NCI-H1417 treated with DMSO at 0.1 percent for 48 hours (cell line): ENCODE data around the gene AMDHD1.

Source experiments
- DNase-seq: peaks from one replicate; lab custom pipeline; 2025; lab: John Stamatoyannopoulos, UW

The AMDHD1 gene

DNA sequence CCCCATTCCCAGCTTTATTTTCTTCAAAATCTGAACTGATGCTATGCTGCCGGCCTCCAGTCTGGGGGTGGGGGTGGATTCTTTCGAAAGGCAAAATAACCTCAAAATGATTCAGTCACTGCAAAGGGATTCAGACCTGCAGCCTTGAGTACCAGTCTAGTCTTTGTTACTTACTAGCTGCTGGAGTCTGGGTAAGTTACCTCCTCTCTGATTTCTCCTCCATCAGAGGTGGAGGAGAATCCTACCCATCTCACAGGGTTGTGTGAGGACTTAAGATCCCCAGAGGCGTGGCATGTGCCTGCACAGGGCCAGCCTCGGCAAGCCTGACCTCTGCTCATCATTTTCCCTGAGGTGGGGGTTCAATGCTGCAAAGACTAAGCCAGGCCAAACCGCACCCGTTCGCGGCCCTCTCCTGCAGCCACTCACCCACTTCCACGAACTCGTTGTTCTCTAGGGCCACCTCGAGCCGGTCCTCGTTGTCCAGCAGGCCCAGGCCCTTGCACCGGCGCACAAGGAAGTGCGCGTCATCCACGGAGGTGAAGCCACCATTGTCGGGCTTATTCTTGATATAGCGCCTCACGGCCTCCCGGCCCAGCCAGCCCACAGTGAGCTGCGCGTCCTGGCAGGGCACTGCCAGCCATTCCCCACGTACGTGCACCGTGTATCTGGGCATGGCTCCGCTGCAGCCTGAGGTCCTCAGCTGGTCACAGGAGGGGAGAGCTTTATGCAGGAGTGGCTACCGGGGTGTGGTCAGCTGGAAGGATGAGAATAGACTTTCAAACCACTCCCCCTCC lies 52.3 kb downstream of the AMDHD1 start:
- DNase-seq: no peak

DNA sequence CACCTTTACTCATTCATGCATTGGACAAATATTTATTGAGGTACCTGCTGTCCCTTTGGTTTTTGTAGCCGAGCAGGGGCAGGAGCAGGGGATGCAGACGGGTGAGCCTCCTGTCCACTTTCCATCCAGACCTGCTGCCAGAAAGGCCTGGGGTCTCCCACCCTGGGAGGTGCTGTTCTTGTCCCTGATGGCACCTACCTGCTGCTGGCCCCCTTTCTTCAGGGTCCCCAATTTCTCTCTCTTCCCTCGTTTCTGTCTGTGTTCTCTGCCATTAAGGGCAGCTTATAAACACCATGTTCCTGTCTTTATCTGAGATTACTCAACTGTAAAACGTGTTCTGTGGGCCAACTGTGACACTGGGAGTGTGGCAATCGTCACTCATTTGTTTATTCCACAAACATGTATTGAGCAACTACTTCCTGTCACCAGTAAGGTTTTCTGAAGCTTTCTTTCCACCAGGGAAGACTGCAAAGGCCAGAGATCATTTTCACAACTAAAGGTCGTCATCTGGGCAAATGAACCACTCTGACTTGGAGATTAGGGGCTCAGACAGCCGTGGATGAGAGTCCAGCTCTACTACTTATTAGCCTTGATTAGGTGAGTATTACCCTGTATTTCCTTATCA lies 53.0 kb downstream of the AMDHD1 start, which contains the start of gene HAL:
TSS of gene HAL (minus strand) at position 311 of the 625 bp plus-strand sequence. CDS start 434 bp downstream, outside the sequence.
- no peak for DNase-seq

DNA sequence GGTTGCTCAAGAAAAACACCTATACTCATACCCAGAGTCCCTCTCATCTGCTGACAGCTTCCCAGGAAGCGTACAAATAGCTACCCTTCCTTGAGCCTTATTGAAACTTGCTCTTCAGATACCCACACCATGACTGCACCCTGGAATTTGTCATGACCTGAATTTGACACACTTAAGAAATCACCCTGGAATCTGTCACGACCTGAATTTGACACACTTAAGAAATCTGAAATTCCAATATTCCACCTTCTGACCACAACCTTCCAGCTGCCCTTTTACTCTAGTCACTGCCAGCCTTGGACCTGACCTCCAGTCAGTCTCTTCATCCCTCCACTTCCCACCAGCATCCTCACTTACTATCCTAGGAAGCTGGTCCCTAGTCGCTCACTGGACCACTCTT lies 54.1 kb downstream of the AMDHD1 start:
- DNase-seq: no peak

DNA sequence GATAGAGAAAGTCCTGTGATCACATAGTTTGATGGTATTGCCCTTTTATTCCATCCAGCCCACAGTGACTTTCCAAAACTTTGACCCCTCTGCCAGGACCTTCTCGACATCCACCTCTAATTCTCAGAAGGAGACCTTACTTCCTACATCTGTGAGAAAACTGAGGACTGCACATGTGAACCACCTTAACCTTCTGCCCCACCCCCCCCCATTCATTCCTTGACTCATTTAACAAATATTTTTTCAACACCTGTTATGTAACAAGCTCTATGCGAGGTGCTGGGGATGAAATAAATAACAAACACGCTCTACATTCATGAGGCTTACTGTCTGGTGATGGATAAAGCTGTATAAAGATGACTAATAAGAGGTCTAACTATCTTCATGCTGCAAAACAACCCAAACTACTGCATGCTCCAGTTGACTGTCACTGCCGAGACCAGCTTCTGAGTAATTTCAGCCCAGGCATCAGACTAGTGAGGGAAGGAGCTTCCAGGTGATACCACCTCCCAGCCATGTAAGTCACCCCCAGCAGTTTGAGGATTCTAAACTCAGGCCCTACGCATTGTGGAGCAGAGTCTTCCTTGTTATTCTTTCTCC lies 54.9 kb downstream of the AMDHD1 start:
- DNase-seq: no peak

DNA sequence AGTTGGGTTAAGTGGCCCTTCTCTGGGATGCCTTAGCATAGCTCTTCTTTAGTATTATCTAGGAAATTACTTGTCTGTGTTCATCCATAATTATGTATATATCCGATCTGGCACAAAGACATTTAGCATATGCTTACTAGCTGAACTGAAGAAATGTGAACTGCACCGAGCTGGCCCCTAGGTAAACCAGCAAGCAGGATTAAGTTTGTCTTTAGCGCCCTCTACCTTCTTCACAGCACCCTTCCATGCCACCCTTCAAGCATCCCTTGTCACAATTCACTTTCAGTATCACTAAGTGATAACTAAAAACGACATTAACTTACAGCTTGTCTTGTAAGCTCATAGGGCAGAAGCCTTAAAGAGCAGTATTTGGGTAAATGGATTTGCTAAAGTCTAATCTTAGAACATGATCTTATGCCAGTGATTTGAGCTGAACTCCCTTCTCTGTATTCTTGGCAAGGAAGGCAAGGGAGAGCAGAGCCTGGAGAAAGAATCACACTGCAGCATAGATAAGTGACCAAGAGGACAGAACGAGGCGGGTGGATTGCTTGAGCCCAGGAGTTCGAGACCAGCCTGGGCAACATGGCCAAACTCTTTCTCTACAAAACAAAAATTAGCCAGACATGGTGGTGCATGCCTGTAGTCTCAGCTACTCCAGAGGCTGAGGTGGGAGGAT lies 55.6 kb downstream of the AMDHD1 start:
- DNase-seq: no peak

DNA sequence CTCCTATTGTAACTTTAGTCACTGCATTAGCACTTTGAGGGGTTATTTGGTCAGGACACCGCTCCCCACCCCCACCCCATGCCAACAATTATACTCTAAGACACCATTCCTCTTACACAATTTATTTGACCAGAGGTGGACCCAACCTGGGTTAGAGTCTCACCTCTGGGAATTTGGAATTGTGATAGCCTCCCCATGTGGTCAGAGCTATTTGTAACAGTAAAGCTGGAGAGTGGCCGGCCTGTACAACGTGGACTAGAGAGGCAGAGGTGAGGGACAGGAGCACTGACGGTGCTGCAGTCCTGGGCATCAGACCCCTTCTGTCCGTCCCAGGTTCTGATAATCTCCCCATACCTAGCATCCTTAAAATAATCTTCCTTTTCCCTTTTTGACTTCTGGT lies 56.4 kb downstream of the AMDHD1 start:
- no peak for DNase-seq

DNA sequence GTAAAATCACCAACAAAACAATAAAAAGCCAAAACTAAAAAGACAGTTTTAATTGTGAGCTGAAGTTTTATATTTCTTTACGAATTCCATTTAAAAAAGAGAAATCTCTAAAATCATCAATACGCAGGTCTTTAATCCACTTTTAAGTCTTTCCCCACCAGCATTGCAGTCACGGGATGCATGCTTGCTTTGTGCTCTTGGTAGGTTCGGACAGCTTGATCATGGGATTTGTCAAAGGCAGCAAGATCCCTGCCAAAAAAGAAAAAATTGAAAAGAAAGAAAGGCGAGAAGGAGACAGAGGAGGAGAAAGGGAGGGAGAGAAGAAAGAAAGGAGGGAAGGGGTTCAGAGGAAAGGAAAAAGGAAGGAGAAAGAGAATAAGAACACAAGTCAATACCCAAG lies 57.7 kb downstream of the AMDHD1 start:
- no peak for DNase-seq

DNA sequence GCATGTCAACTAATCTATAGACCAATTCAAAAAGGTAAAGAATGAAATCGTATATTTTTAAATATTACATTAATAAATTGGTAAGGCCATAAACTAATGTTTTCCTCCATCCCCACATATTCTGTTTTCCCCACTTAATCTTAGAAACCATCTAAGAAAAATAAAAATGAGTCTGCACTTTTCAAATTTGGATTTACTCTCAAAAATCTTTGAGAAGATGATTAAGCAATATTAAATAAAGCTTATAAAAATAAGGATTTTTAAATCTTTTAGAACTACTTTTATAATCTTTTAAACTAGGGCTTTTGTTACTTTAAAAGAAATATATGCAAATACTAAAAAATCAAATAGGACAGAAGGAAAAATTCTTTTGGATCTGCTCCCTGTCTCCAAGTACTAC lies 63.6 kb downstream of the AMDHD1 start:
- DNase-seq: no peak

DNA sequence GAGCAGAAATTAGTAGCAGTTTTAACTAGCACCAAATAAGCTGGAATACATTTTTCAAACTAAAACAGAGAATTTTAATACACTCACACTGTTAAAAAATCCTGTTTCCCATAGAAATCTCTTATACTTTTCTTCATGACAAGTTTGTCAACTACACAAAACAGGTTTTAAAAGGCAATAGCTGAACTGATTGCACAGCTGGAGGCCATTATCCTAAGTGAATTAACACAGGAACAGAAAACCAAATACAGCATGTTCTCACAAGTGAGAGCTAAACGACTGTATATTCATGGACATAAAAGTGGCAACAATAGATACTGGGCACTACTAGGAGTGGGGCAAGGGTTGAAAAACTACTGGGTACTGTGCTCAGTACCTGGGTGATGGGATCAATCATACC lies 64.6 kb downstream of the AMDHD1 start:
- no peak for DNase-seq

DNA sequence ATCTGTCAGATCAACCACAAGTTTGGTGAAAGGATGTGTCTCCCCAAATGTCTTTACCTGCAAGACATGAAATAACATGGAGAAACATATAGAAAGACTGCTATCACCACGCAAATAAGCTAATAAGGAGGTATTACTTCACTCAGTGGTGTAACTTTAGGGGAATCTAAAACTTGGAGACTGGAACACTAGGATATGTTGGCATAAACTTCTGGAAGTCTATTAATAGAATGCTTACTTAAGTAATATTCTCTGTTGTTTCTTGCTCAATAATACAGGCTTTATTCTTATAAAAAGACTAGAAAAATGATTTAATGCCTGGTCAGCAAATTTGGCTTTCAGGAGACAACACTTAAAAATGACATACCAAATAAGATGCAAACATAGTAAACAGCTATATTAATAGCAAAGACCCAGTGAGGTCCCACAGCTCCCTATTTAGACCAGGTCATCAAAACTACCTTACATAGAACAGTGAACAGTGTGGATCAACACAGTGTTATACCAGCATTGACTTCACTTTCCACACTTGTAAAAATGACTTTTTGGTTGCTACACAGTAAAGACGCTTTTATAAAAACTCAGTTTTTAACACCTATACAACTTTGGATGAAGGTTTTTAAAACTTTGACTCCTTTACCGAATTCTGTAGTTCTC lies 71.9 kb downstream of the AMDHD1 start:
- no peak for DNase-seq

DNA sequence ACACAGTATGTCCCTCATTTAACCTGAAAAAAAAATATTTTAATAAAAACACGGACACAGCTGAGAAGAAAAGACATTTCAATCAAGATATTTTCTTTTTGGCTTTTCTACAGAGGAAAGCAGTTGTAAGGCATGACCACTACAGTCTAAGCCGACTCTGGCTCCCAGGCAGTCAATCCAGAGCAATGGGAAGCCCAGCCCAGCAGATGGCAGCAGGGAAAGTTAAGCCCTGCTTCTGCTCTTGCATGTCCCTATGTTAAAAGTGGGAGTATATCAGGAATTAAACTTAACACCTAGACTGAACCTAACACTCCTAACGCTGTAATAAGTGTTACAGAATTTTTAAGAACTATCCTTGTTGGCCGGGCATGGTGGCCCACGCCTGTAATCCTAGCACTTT lies 72.5 kb downstream of the AMDHD1 start:
- no peak for DNase-seq
